T-helper 1 cell treated with Interleukin-12 subunit alpha and Interleukin-12 subunit beta and Interleukin-4 antibody, amounts not matched to agents 30 μg/mL and 1 μg/mL, for 36 hours (primary cell): Measurements from ENCODE around the gene MOB1A.
A peak's percentile ranks its signal among the peaks of the same experiment; 100 is the strongest.

ENCODE experiments used
- H3K27ac Mint-ChIP-seq: one replicate; pipeline ENCODE4 v1.8.0; 2021; ENCODE audit warnings: mild to moderate bottlenecking, mixed read lengths
- H3K27me3 Mint-ChIP-seq: one replicate; pipeline ENCODE4 v1.8.0; 2021; ENCODE audit warnings: low read depth, mixed read lengths
- H3K36me3 Mint-ChIP-seq: one replicate; pipeline ENCODE4 v1.8.0; 2021; ENCODE audit warnings: low read depth, mixed read lengths
- H3K4me1 Mint-ChIP-seq: one replicate; pipeline ENCODE4 v1.8.0; 2021; ENCODE audit warnings: low read depth, mixed read lengths
- H3K4me3 Mint-ChIP-seq: one replicate; pipeline ENCODE4 v1.8.0; 2021; ENCODE audit warnings: mild to moderate bottlenecking, moderate library complexity, mixed read lengths
- H3K9me3 Mint-ChIP-seq: one replicate; pipeline ENCODE4 v1.8.0; 2021; ENCODE audit warnings: mixed read lengths

Gene MOB1A

DNA sequence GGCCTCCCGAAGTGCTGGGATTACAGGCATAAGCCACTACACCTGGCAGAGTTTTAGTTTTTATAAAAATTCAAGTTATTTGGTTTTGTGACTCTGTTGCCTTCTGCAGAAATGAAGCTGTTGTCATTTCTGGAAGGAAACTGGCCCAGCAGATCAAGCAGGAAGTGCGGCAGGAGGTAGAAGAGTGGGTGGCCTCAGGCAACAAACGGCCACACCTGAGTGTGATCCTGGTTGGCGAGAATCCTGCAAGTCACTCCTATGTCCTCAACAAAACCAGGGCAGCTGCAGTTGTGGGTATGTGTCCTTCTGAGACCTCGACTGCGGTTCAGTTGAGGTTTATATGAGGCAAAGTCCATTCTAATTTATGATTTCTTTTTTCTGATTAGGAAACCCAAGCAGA is 26.9 kb upstream of the MOB1A start:
- no peaks in the 10 kb centered on the region for H3K27me3 Mint-ChIP-seq
- peak overlapping the region; percentile 96 for H3K27ac Mint-ChIP-seq
- H3K4me1 Mint-ChIP-seq: peaks cover 65% of the 10 kb centered on the region
- no peaks in the 10 kb centered on the region for H3K9me3 Mint-ChIP-seq
- H3K4me3 Mint-ChIP-seq: peak overlapping the region; percentile 80
- H3K36me3 Mint-ChIP-seq: peaks cover 53% of the 10 kb centered on the region

DNA sequence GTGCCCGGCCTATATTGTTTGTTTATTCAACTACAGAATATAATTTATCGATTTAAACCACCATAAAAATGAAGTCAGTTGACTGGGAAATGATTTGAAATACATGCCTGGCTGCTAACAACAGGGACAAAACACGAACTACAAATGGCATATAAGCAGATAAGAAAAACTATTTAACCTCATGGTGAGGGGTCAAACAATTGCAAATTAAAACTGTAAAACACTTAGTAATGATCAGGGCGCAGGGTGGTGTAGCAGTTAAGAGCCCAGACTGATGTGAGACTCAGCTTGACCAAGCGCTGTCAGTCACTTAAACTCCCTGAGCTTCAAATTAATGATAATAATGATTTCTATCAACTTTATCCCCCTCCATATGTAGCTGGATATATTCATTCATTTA is 26.4 kb upstream of the MOB1A start:
- H3K4me3 Mint-ChIP-seq: peak overlapping the region; percentile 80
- peaks cover 54% of the 10 kb centered on the region for H3K36me3 Mint-ChIP-seq
- no peaks in the 10 kb centered on the region for H3K9me3 Mint-ChIP-seq
- no peaks in the 10 kb centered on the region for H3K27me3 Mint-ChIP-seq
- peaks cover 69% of the 10 kb centered on the region for H3K4me1 Mint-ChIP-seq
- peak overlapping the region; percentile 96 for H3K27ac Mint-ChIP-seq

DNA sequence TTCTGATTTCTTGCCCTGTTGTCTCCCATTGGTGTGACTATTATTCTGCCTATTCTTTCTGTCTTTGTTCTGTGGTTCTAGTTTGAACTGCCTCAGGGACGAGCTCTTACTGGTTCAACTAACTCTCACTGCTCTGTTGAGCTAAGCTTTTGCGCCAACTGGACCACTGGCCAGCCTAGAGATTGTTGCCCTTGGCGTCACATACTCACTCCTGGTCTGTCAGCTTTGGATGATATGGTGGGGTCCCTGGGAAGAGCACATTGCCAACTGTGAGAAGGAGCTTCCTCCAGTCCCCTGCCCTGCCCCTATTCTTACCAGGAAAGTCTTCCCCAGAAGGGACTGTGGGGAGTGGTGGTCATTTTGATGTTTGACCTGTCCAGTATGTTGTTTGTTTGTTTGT is 25.8 kb upstream of the MOB1A start:
- Mint-ChIP-seq H3K36me3 (peaks cover 55% of the 10 kb centered on the region), H3K27me3 (no peaks in the 10 kb centered on the region), H3K4me1 (peaks cover 66% of the 10 kb centered on the region), H3K9me3 (no peaks in the 10 kb centered on the region), H3K27ac (peak overlapping the region; percentile 96), H3K4me3 (peak overlapping the region; percentile 80)

DNA sequence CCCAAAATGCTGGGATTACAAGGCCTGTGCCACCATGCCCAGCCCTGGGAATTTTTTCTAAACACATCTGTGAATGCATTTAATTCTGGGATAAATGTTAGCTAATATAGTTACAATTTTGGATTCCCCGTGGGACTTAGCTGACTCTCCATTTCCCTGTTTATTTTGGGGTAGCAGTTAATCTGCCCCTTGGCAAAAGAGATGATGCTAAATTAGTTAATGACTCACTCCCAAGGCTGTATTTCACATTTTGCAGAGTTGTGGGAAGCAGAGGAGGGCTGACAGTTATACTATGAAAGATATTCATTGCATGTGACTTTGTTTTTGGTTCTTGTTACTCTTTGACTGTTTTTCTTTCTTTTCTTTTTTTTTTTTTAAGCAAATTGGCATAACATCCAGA is 22.9 kb upstream of the MOB1A start:
- Mint-ChIP-seq H3K4me3 (peak overlapping the region; percentile 99), H3K9me3 (no peaks in the 10 kb centered on the region), H3K27me3 (no peaks in the 10 kb centered on the region), H3K27ac (peak overlapping the region; percentile 58), H3K36me3 (peaks cover 38% of the 10 kb centered on the region), H3K4me1 (peaks cover 69% of the 10 kb centered on the region)

DNA sequence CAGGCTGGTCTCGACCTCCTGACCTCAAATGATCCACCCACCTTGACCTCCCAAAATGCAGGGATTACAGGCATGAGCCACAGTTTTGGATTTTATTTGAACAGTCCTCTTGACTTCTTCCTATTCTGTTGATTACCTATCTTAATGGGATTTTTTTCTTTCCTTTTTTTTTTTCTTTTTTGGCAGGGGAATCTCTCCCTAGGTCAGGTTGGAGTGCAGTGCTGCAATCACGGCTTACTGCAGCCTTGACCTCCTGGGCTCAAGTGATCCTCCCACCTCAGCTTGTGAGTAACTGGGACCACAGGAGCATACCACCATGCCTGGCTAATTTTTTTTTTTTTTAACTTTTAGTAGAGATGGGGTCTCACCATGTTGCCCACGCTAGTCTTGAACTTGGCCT is 22.5 kb upstream of the MOB1A start:
- Mint-ChIP-seq H3K4me3 (peak overlapping the region; percentile 99), H3K36me3 (peaks cover 35% of the 10 kb centered on the region), H3K4me1 (peaks cover 65% of the 10 kb centered on the region), H3K27me3 (no peaks in the 10 kb centered on the region), H3K27ac (no peak overlapping the region), H3K9me3 (no peaks in the 10 kb centered on the region)

DNA sequence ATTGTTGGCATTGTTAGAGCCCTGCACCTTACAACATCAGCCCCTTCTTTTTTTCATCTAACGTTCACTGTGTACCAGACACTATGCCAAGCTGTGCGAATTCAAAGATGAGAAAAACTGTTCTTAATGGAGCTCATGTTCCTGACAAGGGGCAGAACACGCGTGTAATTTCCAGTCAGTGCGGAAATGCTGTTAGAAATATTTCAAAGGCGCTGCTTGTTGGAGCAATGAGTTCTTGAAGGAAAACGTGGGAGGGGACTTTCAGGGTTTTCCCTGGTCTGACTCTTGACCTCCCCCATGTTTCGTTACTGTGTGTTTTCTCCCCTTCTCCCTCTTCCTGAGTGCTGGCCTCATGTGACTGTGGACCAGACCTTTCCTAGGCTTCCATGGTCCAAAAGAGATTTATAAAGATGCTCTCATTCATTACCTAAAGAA is 21.2 kb upstream of the MOB1A start:
- Mint-ChIP-seq H3K27me3 (no peaks in the 10 kb centered on the region), H3K27ac (peak overlapping the region; percentile 97), H3K4me1 (peaks cover 52% of the 10 kb centered on the region), H3K4me3 (peak overlapping the region; percentile 99), H3K9me3 (no peaks in the 10 kb centered on the region), H3K36me3 (peaks cover 26% of the 10 kb centered on the region)

DNA sequence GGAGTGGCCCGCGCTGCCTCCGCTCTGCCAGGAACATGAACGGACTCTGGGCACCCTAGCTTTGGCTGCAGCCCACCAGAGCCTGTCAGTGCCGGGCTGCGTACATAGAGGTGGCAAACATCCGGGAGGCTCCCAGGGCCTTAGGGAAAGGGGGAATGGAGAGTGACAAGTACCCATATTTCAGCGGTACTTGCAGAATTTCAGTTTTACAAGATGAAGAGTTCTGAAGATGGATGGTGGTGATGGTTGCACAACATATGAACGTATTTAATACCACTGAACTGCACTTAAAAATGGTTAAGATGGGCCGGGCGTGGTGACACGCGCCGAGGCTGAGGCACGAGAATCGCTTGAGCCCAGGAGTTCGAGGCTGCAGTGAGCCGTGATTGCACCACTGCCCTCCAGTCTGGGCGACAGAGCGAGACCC is 20.6 kb upstream of the MOB1A start:
- peak overlapping the region; percentile 99 for H3K4me3 Mint-ChIP-seq
- H3K27me3 Mint-ChIP-seq: no peaks in the 10 kb centered on the region
- peak overlapping the region; percentile 97 for H3K27ac Mint-ChIP-seq
- H3K4me1 Mint-ChIP-seq: peaks cover 48% of the 10 kb centered on the region
- no peaks in the 10 kb centered on the region for H3K9me3 Mint-ChIP-seq
- H3K36me3 Mint-ChIP-seq: peaks cover 22% of the 10 kb centered on the region

DNA sequence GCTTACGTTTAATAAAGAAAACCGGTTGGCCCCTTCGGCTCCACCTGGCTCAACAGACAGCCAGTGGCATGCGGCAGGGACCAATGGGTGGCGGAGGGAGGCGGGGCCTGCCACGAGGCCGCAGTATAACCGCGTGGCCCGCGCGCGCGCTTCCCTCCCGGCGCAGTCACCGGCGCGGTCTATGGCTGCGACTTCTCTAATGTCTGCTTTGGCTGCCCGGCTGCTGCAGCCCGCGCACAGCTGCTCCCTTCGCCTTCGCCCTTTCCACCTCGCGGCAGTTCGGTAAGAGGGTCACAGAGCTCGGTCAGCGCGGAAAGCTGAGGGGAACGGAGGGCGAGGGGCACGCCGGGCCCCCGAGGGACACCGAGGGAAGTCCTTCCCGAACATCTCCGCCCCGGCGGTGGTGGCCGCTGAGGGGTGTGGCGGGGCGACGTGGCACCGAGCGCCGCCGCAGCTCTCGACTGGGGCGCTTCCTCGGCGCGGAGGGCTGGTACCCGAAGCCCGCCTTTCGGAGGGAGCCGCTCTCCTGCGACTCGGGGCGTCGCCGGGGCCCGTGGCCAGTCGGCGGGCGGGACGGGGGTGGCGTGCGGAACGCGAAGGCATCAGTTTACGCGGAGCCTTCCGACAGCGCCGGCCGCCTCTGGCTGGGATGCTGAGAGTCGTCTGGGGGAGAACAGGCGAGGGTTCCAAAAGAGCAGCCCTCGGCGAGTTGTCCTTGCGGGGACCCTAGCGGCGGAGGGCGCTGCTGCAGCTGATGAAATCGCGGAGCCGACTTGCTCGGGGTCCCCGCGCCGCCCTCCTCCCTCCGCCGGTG is 20.0 kb upstream of the MOB1A start, which contains the start of gene MTHFD2:
Gene MTHFD2, plus strand, starts transcription at position 155 of the 814 bp plus-strand sequence. Its CDS starts 27 bp downstream, at position 182.
- Mint-ChIP-seq H3K4me3 (peak within 1 kb of the TSS; percentile 99), H3K4me1 (peaks cover 43% of the 10 kb centered on the region)

DNA sequence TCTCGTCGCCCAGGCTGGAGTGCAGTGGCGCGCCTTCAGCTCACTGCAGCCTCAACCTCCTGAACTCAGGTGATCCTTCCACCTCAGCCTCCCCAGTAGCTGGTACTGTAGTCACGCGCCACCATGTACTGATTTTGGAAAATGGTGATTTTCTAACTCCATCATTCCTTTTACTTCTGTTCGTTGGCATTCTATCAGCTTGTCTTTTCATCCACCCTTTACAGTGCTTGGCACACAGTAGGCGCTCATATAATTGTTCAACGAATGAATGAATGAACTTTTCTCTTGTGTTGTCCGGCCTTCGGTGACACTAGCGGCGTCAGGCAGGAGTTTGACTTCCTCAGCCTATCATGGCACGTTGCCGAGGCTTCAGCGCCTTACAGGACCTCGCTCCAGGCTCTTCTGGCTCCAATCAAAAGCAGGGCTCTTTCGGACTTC is 19.4 kb upstream of the MOB1A start:
- Mint-ChIP-seq H3K36me3 (peaks cover 17% of the 10 kb centered on the region), H3K4me1 (peaks cover 38% of the 10 kb centered on the region), H3K9me3 (no peaks in the 10 kb centered on the region), H3K27me3 (no peaks in the 10 kb centered on the region), H3K4me3 (peak overlapping the region; percentile 99), H3K27ac (peak overlapping the region; percentile 99)

More for the DNA sequence above, 20.0 kb upstream of the MOB1A start, which contains the start of gene MTHFD2:
- Mint-ChIP-seq H3K27ac (peak within 1 kb of the TSS; percentile 99), H3K36me3 (peaks cover 19% of the 10 kb centered on the region), H3K27me3 (no peaks in the 10 kb centered on the region), H3K9me3 (no peaks in the 10 kb centered on the region)

DNA sequence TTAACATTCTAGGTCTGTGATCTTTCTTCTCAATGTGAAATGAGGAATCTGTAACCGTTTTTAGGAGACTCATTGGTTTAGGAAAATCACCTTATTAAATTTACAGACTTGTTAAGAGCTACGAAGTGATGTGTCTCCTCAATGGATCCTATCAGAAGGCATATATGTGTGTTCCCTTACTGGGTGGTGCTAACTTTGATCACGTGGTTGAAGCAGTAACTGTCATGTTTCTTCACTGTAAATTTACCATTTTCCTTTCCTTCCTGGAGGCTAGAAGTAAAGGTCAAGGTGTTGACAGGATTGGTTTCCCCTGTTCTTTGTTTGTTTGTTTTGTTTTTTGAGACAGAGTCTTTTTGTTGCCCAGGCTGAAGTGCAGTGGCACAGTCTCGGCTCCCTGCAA is 18.4 kb upstream of the MOB1A start:
- no peaks in the 10 kb centered on the region for H3K27me3 Mint-ChIP-seq
- no peak overlapping the region for H3K4me3 Mint-ChIP-seq
- H3K36me3 Mint-ChIP-seq: peaks cover 17% of the 10 kb centered on the region
- no peak overlapping the region for H3K27ac Mint-ChIP-seq
- no peaks in the 10 kb centered on the region for H3K9me3 Mint-ChIP-seq
- peaks cover 42% of the 10 kb centered on the region for H3K4me1 Mint-ChIP-seq

DNA sequence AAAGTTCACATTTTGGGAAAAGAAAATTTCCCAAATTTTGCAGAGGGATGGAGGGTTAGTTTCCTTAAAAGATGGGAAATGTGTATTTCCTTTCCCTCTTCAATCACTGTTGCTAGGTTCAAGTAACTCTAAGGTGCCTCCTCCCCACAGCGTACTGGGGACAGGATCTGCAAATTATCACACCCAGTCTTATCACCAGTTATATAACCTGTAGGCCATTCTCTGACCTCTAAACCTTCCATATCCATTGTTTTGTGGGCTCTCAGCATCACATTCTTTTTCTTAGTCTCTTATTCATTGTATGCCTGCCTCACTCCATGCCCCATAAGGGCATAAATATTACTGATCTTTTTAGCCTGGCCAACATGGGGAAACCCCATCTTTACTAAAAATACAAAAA is 16.1 kb upstream of the MOB1A start:
- no peak overlapping the region for H3K4me3 Mint-ChIP-seq
- H3K36me3 Mint-ChIP-seq: peaks cover 9% of the 10 kb centered on the region
- H3K4me1 Mint-ChIP-seq: peaks cover 34% of the 10 kb centered on the region
- H3K9me3 Mint-ChIP-seq: no peaks in the 10 kb centered on the region
- no peaks in the 10 kb centered on the region for H3K27me3 Mint-ChIP-seq
- no peak overlapping the region for H3K27ac Mint-ChIP-seq

DNA sequence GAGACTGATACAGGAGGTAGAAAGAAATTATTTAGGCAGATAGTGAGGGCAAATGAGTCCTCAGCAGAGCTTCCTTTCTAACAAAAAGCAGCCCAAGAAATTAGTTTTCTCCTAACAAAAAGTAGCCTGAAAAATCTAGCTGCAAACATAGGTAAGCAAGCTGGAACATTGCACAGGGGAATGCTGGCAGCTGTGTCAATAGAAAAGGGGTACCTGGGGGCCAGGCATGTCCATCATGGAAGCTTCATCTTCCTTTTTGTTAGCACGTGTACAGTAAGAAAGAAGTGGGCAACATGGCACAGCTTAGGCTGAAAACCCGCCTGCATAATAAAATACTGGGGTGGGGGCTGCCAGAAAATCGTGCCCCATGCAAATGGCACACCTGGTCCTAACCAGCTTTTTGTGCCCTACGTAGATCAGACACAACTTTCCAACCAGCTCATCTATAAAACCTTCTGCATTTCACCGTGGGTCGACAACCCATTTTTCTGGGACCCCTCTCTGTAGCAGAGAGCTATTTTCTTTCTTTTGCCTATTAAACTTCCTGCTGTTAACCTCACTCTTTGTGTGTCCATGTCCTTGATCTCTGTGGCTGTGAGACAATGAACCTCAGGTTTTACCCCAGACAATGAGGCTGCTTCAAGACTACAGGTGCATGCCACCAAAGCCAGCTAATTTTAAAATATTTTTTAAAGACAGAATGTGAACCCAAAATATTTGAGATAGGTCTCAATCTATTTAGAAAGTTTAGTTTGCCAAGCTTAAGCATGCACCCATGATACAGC is 13.1 kb upstream of the MOB1A start:
- Mint-ChIP-seq H3K4me1 (peaks cover 26% of the 10 kb centered on the region), H3K9me3 (no peaks in the 10 kb centered on the region), H3K36me3 (no peaks in the 10 kb centered on the region), H3K27me3 (no peaks in the 10 kb centered on the region), H3K4me3 (no peak overlapping the region), H3K27ac (no peak overlapping the region)

DNA sequence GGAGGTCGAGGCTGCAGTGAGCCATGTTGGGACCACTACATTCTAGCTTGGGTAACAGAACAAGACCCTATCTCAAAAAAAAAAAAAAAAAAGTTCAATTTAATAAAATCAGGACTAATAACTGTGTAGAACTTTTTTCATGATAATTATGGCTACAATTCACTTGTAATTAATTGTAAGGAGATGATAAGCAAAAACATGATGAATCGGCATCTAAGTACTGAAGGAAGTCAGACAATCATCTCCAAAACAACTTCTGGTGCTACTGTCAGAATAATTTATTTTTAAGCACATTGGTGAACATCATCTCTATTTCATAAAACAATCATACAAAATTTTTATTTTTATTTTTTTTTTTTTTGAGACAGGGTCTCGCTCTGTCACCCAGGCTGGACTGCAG is 10.0 kb upstream of the MOB1A start:
- Mint-ChIP-seq H3K4me1 (peaks cover 46% of the 10 kb centered on the region), H3K27ac (no peak overlapping the region), H3K27me3 (no peaks in the 10 kb centered on the region), H3K36me3 (peaks cover 3% of the 10 kb centered on the region), H3K4me3 (no peak overlapping the region), H3K9me3 (peaks cover 4% of the 10 kb centered on the region)

DNA sequence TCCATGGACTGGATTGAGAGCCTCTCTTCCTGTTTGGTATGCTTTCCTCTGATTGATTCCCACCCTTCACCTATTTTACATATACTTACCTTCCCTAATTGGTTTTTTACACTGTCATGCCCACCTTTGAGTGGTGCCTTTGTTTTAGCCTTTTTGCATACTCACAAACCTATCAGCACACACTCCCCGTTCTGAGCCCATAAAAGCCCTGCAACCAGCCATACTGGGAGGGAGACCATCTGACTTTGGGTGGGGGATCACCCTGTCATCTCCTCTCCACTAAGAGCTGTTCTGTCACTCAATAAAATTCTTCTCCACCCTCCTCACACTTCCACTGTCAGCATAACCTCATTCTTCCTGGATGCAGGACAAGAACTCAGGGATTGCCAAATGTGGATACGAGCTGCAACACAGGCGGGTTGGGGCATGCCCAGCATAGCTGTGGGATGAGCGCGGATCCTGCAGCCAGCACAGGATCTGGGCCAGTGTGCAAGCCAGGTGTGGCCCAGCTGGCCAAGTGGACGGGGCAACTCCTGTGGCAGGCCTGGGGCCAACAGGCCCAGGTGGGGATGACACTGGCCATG is 9.4 kb upstream of the MOB1A start:
- peak overlapping the region; percentile 50 for H3K27ac Mint-ChIP-seq

More for the DNA sequence above, 9.4 kb upstream of the MOB1A start:
- Mint-ChIP-seq H3K27me3 (no peaks in the 10 kb centered on the region), H3K9me3 (peaks cover 4% of the 10 kb centered on the region), H3K4me3 (no peak overlapping the region), H3K36me3 (peaks cover 3% of the 10 kb centered on the region), H3K4me1 (peaks cover 47% of the 10 kb centered on the region)
